BLaER1 treated with 17β-estradiol and CSF1 and Interleukin-3, amounts not matched to agents 10 nM and 100 nM (cell line): ENCODE measurements around the gene VPS9D1.
"Not testable (repeated sequence)": the region's sequence is repeated elsewhere in the genome, so short reads cannot be mapped to it uniquely, and the experiment has no call there.

Experiments
- H3K27ac ChIP-seq, 11 experiments: shearing (Covaris generic); formaldehyde crosslinking; 2 replicates each; pipeline ENCODE4 v1.8.1; 2022
- H3K27me3 ChIP-seq, 11 experiments: shearing (Covaris generic); formaldehyde crosslinking; 2 replicates each; pipeline ENCODE4 v1.8.1; 2022
- H3K36me3 ChIP-seq, 11 experiments: shearing (Covaris generic); formaldehyde crosslinking; 2 replicates each; pipeline ENCODE4 v1.8.1; 2022
- H3K4me1 ChIP-seq, 10 experiments: shearing (Covaris generic); formaldehyde crosslinking; 2 replicates each; pipeline ENCODE4 v1.8.1; 2022
- H3K4me2 ChIP-seq, 11 experiments: shearing (Covaris generic); formaldehyde crosslinking; 2 replicates each; pipeline ENCODE4 v1.8.1; 2022
- H3K4me3 ChIP-seq, 10 experiments: shearing (Covaris generic); formaldehyde crosslinking; 2 replicates each; pipeline ENCODE4 v1.8.1; 2022
- H3K9ac ChIP-seq, 11 experiments: shearing (Covaris generic); formaldehyde crosslinking; 2 replicates each; pipeline ENCODE4 v1.8.1; 2022
- H3K9me3 ChIP-seq, 11 experiments: shearing (Covaris generic); formaldehyde crosslinking; replicated peaks in 1 of 11; 2 replicates each; pipeline ENCODE4 v1.8.1; 2022
- H4K20me1 ChIP-seq, 11 experiments: shearing (Covaris generic); formaldehyde crosslinking; 2 replicates each; pipeline ENCODE4 v1.8.1; 2022
- Cebpa-rat ChIP-seq, 11 experiments: shearing (Covaris generic); IDR thresholded peaks; 2 replicates each; pipeline ENCODE4 v1.8.1; 2022

The VPS9D1 gene

GRCh38 chr16:89700649-89701424, 19.9 kb downstream of the VPS9D1 start:
- Histone ChIP-seq H3K9me3 (no peaks in the 10 kb centered on the region), H3K4me2 (peak overlapping the region; percentile 100), H3K27me3 (no peaks in the 10 kb centered on the region), H3K27ac (peak overlapping the region; percentile 59 to 77 (median 72)), H3K4me3 (peak overlapping the region; percentile 67 to 80 (median 74)), H3K9ac (peak overlapping the region; percentile 72 to 86 (median 80)), H3K36me3 (peaks cover 1 to 30% (median 15%) of the 10 kb centered on the region in 11 experiments; a peak in 18 of 22 replicates), H3K4me1 (peaks cover 27 to 54% (median 45%) of the 10 kb centered on the region in 10 experiments), H4K20me1 (peaks cover 36 to 52% (median 48%) of the 10 kb centered on the region in 11 experiments; a peak in 21 of 22 replicates)
- TF ChIP-seq Cebpa-rat (IDR thresholded peaks at IDR 0.05) = no peak

- Histone ChIP-seq H3K4me1 (peaks cover 30 to 55% (median 47%) of the 10 kb centered on the region in 10 experiments), H4K20me1 (peaks cover 43 to 58% (median 55%) of the 10 kb centered on the region in 11 experiments; a peak in 21 of 22 replicates), H3K9ac (peak overlapping the region; percentile 72 to 86 (median 80); a peak in 21 of 22 replicates), H3K9me3 (no peaks in the 10 kb centered on the region), H3K27ac (peak overlapping the region; percentile 13 to 77 (median 72); a peak in 20 of 22 replicates), H3K27me3 (no peaks in the 10 kb centered on the region), H3K4me3 (peak overlapping the region; percentile 67 to 80 (median 74)), H3K4me2 (peak overlapping the region; percentile 100), H3K36me3 (peaks cover 8 to 37% (median 22%) of the 10 kb centered on the region in 11 experiments; a peak in 20 of 22 replicates)
- TF ChIP-seq Cebpa-rat (IDR thresholded peaks at IDR 0.05) = no peak
Observed at GRCh38 chr16:89700100-89700648, 20.5 kb downstream of the VPS9D1 start.

- H3K27ac ChIP-seq = peak overlapping the region in 3 of 11 experiments; percentile 70 to 73 (median 72); a peak in 3 of 22 replicates
- H3K4me3 ChIP-seq = peak overlapping the region in 9 of 10 experiments; percentile 22 to 77 (median 74); a peak in 11 of 20 replicates
- peak overlapping the region; percentile 100 for H3K4me2 ChIP-seq
- H3K9me3 ChIP-seq, H3K27me3 ChIP-seq: not testable (repeated sequence)
- H3K4me1 ChIP-seq = peaks cover 30 to 60% (median 50%) of the 10 kb centered on the region in 10 experiments
- H3K36me3 ChIP-seq = peaks cover 13 to 42% (median 27%) of the 10 kb centered on the region in 11 experiments; a peak in 20 of 22 replicates
- H4K20me1 ChIP-seq = peaks cover 43 to 63% (median 59%) of the 10 kb centered on the region in 11 experiments; a peak in 21 of 22 replicates
- H3K9ac ChIP-seq = peak overlapping the region in 7 of 11 experiments; percentile 30 to 84 (median 81); a peak in 9 of 22 replicates
Observed at GRCh38 chr16:89699629-89700099, 21.0 kb downstream of the VPS9D1 start.

- H3K27me3 ChIP-seq, H3K27ac ChIP-seq, H3K4me3 ChIP-seq, H3K9ac ChIP-seq, H3K4me2 ChIP-seq, H3K9me3 ChIP-seq: not testable (repeated sequence)
- peaks cover 30 to 68% (median 58%) of the 10 kb centered on the region in 10 experiments for H3K4me1 ChIP-seq
- H4K20me1 ChIP-seq = peaks cover 43 to 73% (median 66%) of the 10 kb centered on the region in 11 experiments; a peak in 21 of 22 replicates
- peaks cover 23 to 51% (median 36%) of the 10 kb centered on the region in 11 experiments; a peak in 20 of 22 replicates for H3K36me3 ChIP-seq
Observed at GRCh38 chr16:89698717-89699116, 22.0 kb downstream of the VPS9D1 start.

- peak overlapping the region in 2 of 11 experiments; percentile 45 to 55; a peak in 3 of 22 replicates for H3K9ac ChIP-seq
- no peaks in the 10 kb centered on the region for H3K9me3 ChIP-seq
- H3K4me1 ChIP-seq = peaks cover 30 to 78% (median 67%) of the 10 kb centered on the region in 10 experiments
- no peak for TF ChIP-seq Cebpa-rat (IDR thresholded peaks at IDR 0.05)
- no peak overlapping the region for H3K4me3 ChIP-seq
- peak overlapping the region in 4 of 11 experiments; percentile 83 to 91 (median 88); a peak in 6 of 22 replicates for H3K4me2 ChIP-seq
- H3K36me3 ChIP-seq = peaks cover 31 to 60% (median 45%) of the 10 kb centered on the region in 11 experiments; a peak in 20 of 22 replicates
- H3K27me3 ChIP-seq = no peaks in the 10 kb centered on the region
- no peak overlapping the region; a peak in 1 of 22 replicates for H3K27ac ChIP-seq
- H4K20me1 ChIP-seq = peaks cover 43 to 81% (median 73%) of the 10 kb centered on the region in 11 experiments; a peak in 21 of 22 replicates
Observed at GRCh38 chr16:89697616-89698331, 22.9 kb downstream of the VPS9D1 start.

- Histone ChIP-seq H3K27me3 (no peaks in the 10 kb centered on the region), H3K4me3 (no peak overlapping the region), H3K36me3 (peaks cover 36 to 66% (median 51%) of the 10 kb centered on the region in 11 experiments), H3K9me3 (no peaks in the 10 kb centered on the region), H3K4me2 (peak overlapping the region; percentile 56 to 91 (median 82); a peak in 20 of 22 replicates), H4K20me1 (peaks cover 43 to 85% (median 75%) of the 10 kb centered on the region in 11 experiments; a peak in 21 of 22 replicates), H3K4me1 (peaks cover 30 to 79% (median 65%) of the 10 kb centered on the region in 10 experiments), H3K9ac (peak overlapping the region in 6 of 11 experiments; percentile 38 to 63 (median 56); a peak in 10 of 22 replicates), H3K27ac (peak overlapping the region in 7 of 11 experiments; percentile 4 to 55 (median 19); a peak in 3 of 22 replicates)
- TF ChIP-seq Cebpa-rat (IDR thresholded peaks at IDR 0.05) = no peak
Observed at GRCh38 chr16:89697161-89697615, 23.5 kb downstream of the VPS9D1 start.

- Histone ChIP-seq H3K9me3 (no peaks in the 10 kb centered on the region), H3K36me3 (peaks cover 41 to 71% (median 56%) of the 10 kb centered on the region in 11 experiments), H3K27me3 (no peaks in the 10 kb centered on the region), H3K4me2 (peak overlapping the region; percentile 56 to 91 (median 82)), H3K4me3 (no peak overlapping the region; a peak in 2 of 20 replicates), H3K9ac (peak overlapping the region in 9 of 11 experiments; percentile 4 to 63 (median 51); a peak in 14 of 22 replicates), H4K20me1 (peaks cover 43 to 90% (median 80%) of the 10 kb centered on the region in 11 experiments; a peak in 21 of 22 replicates), H3K4me1 (peaks cover 30 to 82% (median 68%) of the 10 kb centered on the region in 10 experiments), H3K27ac (peak overlapping the region in 7 of 11 experiments; percentile 4 to 55 (median 19); a peak in 6 of 22 replicates)
- no peak for TF ChIP-seq Cebpa-rat (IDR thresholded peaks at IDR 0.05)
Observed at GRCh38 chr16:89696670-89697128, 24.0 kb downstream of the VPS9D1 start.
